C4-2B (cell line): ENCODE measurements around the gene SLC24A4.

Experiments
- H3K27ac ChIP-seq: fragments of 450-650 bp; 2 replicates; pipeline ENCODE4 v1.5.1; 2017
- CTCF ChIP-seq: fragments of 450-650 bp; conservative IDR thresholded peaks from 2 replicates; pipeline ENCODE4 v1.5.1; 2017; ENCODE audit warnings: mild to moderate bottlenecking
- ZFX ChIP-seq: fragments of 450-650 bp; IDR thresholded peaks from 2 replicates; pipeline ENCODE4 v1.6.1; 2017

SLC24A4 gene

GRCh38 chr14:92384461-92385133, 61.6 kb downstream of the SLC24A4 start:
- TF ChIP-seq CTCF (no peak), ZFX (no peak)
- H3K27ac ChIP-seq, result no peak overlapping the region

GRCh38 chr14:92385561-92385960, 62.6 kb downstream of the SLC24A4 start:
- no peak overlapping the region for H3K27ac ChIP-seq
- TF ChIP-seq ZFX (no peak), CTCF (no peak)

- no peak for TF ChIP-seq CTCF
- TF ChIP-seq ZFX, result no peak
- no peak overlapping the region for H3K27ac ChIP-seq
Measured at GRCh38 chr14:92386165-92386564, 63.2 kb downstream of the SLC24A4 start.

- TF ChIP-seq CTCF (no peak), ZFX (no peak)
- no peak overlapping the region for H3K27ac ChIP-seq
Measured at GRCh38 chr14:92386637-92387036, 63.7 kb downstream of the SLC24A4 start.

- TF ChIP-seq CTCF (no peak), ZFX (no peak)
- H3K27ac ChIP-seq, result no peak overlapping the region
Measured at GRCh38 chr14:92387578-92387977, 64.6 kb downstream of the SLC24A4 start.

- H3K27ac ChIP-seq, result no peak overlapping the region
- TF ChIP-seq ZFX, result no peak
- TF ChIP-seq CTCF, result no peak
Measured at GRCh38 chr14:92389598-92390158, 66.7 kb downstream of the SLC24A4 start.

GRCh38 chr14:92391726-92392125, 68.8 kb downstream of the SLC24A4 start:
- TF ChIP-seq ZFX, result no peak
- TF ChIP-seq CTCF, result no peak

More at GRCh38 chr14:92391726-92392125, 68.8 kb downstream of the SLC24A4 start:
- H3K27ac ChIP-seq, result no peak overlapping the region
